GM18951 (cell line): ENCODE data around the gene DUSP8.
"Not testable (repeated sequence)": the region's sequence is repeated elsewhere in the genome, so short reads cannot be mapped to it uniquely, and the experiment has no call there.

Experiments used
- POLR2A ChIP-seq: IDR thresholded peaks from 4 replicates; pipeline ENCODE4 v1.6.1; 2011; ENCODE audit warnings: mild to moderate bottlenecking; ENCODE audit not compliant: insufficient read length, insufficient read depth; ENCODE audit errors: extremely low read depth
- in situ Hi-C: fragments of 300-500 bp; cut with MboI; formaldehyde crosslinking; loops from one replicate; pipeline ENCODE4 v1.12.0; 2022; ENCODE audit warnings: low sequenced_read_pairs, mixed read lengths, inconsistent platforms; ENCODE audit not compliant: unreplicated experiment

The DUSP8 gene

GRCh38 chr11:1511937-1512496, 60.1 kb downstream of the DUSP8 start:
- in situ Hi-C loops: no loop called here

DNA sequence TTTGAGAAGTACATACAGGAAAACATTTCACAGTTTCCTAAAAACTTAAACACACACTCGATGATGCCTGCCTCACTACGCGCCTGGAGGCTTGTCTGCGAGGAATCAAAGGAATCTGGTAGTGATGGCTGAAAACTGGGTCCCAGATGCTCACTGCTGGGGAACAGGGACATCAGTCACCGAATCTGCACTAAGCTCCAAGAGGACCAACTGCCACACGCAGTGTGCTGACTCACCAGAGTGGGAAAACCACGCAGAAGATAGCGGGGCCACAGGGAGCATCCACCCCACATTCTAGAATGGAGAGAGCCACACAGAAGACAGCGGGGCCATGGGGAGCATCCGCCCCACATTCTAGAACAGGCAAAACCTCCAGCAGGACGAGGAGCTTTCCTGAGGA, 61.1 kb downstream of the DUSP8 start:
- no peak for TF ChIP-seq POLR2A
- in situ Hi-C loops: no loop called here

More at GRCh38 chr11:1511937-1512496, 60.1 kb downstream of the DUSP8 start:
- no peak for TF ChIP-seq POLR2A

DNA sequence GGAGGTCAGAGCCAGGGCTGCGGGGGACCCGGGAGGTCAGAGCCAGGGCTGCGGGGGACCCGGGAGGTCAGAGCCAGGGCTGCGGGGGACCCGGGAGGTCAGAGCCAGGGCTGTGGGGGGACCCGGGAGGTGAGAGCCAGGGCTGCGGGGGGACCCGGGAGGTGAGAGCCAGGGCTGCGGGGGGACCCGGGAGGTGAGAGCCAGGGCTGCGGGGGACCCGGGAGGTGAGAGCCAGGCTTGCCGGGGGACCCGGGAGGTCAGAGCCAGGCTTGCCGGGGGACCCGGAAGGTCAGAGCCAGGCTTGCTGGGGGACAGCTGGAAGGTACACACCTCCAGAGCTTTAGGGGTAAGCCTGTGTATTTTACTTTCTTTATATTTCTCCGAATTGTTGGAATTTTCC, 61.7 kb downstream of the DUSP8 start:
- in situ Hi-C loops: not testable (repeated sequence)

DNA sequence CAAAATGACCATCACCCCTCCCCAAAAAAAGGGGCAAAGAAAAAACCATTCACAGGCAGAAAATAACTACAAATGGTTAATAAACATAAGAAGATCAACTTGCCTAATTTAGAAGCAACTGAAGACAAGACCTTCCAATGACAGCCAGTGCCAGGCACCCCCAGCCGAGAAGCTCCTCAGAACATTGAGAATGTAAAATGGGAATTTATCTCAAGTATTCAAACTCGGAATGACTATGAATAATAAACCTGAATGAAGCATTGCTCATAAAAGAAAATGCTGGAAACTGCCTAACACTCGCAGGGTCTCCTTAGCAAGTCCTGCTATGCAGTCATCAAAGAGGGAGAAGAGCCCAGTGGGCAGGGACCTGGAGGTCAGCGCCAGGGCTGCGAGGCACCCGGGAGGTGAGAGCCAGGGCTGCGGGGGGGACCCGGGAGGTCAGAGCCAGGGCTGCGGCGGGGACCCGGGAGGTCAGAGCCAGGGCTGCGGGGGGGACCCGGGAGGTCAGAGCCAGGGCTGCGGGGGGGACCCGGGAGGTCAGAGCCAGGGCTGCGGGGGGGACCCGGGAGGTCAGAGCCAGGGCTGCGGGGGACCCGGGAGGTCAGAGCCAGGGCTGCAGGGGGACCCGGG, 62.3 kb downstream of the DUSP8 start:
- no peak for TF ChIP-seq POLR2A
- in situ Hi-C loops: no loop called here

DNA sequence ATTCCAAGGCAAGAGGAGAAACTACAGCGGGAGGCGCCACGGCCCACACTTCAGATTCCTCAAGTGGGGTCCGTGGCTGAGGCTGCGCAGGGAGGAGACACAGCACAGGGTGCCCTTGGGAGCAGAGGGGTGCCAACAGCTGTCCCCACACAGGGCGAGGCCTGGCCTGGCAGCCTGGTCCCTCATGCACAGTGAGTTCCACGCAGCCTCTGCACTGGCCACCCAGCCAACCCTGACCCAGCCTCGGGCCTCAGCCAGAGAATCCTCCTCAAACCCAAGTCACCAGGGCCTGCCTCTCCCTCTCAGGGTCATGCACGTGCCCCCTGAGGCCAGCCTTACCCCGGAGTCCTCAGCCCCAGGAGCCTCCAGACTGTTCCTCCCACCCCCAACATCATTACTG, 63.1 kb downstream of the DUSP8 start:
- in situ Hi-C loops: no loop called here
- no peak for TF ChIP-seq POLR2A

DNA sequence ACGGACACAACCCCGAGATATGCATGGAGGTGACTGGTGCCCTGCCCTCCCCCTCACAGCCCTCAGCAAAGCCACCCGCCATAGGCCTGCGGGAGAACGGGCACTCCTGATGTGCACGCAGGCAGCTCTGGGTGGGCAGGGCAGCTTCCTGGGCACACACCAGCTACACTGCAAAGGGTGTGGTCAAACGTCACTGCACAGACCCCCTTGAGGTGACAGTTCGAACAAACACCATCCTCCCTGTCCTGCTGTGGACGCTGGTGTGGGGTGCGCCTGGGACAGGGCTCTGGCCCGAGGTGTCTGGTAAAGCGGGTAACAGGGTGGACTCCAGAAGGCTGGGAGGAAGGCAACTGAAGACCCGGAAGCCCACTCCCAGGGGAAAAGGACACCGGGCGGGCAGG, 63.6 kb downstream of the DUSP8 start:
- no peak for TF ChIP-seq POLR2A
- in situ Hi-C loops: no loop called here

- TF ChIP-seq POLR2A: no peak
- in situ Hi-C loops: no loop called here
Measured at GRCh38 chr11:1507381-1508140, 64.5 kb downstream of the DUSP8 start.

- in situ Hi-C loops: no loop called here
- TF ChIP-seq POLR2A: no peak
Measured at GRCh38 chr11:1506981-1507380, 65.1 kb downstream of the DUSP8 start.

DNA sequence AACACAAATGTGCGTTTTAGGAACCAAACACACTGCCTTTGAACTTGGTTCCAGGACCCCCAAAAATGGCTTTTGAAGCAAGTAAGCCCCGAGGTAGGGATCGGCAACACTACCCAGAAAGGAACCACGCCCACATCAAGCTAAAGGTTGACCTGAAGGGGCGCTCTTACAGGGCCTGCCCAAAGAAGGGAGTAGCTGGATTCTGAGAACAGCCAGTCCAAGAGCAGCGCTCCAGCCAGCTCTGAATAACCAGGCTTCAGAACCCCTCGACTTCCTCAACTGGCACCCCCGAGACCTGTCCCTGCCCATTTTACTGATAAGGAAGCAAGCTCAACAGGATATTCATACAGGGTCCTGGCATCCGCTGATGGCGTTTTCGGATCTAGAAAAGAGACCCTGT, 66.6 kb downstream of the DUSP8 start:
- in situ Hi-C loops: no loop called here

DNA sequence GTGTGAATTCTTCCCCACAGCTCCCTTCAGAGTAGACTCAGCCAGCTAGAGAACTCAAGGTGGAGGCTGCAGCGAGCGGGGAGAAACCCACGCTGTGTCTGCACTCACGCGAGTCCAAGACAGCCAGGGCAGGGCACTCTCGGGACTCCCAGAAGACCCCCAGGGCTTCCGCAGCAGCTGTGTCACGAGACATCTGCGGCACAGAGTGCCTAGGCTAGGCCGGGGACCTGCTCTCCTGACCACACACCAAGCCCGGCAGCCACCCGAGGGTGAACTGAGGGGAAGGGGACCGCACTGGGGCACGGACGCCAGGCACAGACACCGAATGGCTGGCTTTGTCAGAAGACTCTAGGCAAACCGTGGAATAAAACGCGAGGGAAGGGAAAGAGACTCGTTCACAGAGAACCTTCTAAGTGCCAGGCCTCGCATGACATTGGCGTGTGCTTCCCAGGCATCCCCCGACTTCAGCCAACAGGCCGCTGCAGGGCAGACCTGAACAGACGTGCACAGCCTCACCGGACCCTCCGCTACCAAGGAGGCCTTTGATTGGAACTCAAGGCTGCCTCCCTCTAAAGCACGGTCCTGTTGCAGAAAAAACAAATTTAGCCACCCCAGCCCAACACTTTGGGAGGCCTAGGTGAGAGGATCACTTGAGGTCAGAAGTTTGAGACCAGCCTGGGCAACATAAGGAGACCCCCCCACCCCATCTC, 67.3 kb downstream of the DUSP8 start:
- TF ChIP-seq POLR2A: no peak
- in situ Hi-C loops: no loop called here

More for the DNA sequence above, 66.6 kb downstream of the DUSP8 start:
- TF ChIP-seq POLR2A: no peak

GRCh38 chr11:1504138-1504537, 67.9 kb downstream of the DUSP8 start:
- in situ Hi-C loops: no loop called here
- TF ChIP-seq POLR2A: no peak
